Chondrocyte (in vitro differentiated cells): ENCODE results near the gene PLPP3. TPM values are rescaled to one million over a fixed set of nuclear protein-coding genes. Genes with fewer than 3 reads are reported as not detected.
A peak's percentile ranks its signal among the peaks of the same experiment; 100 is the strongest.

Experiments
- DNase-seq: peaks from one replicate; pipeline ENCODE4 v3.0.0; 2021; ENCODE audit warnings: mixed read lengths, low spot score
- H3K27ac Mint-ChIP-seq: one replicate; pipeline ENCODE4 v1.8.0; 2021; ENCODE audit warnings: mild to moderate bottlenecking, moderate library complexity, mixed read lengths; ENCODE audit not compliant: unreplicated experiment
- H3K27me3 Mint-ChIP-seq: 2 replicates; pipeline ENCODE4 v1.8.0; 2021; ENCODE audit warnings: low read depth, mixed read lengths
- H3K36me3 Mint-ChIP-seq: 2 replicates; pipeline ENCODE4 v1.8.0; 2021; ENCODE audit warnings: low read depth, mixed read lengths
- H3K4me1 Mint-ChIP-seq: 2 replicates; pipeline ENCODE4 v1.8.0; 2021; ENCODE audit warnings: low read depth, mild to moderate bottlenecking, mixed read lengths
- H3K4me3 Mint-ChIP-seq: one replicate; pipeline ENCODE4 v1.8.0; 2021; ENCODE audit warnings: mild to moderate bottlenecking, moderate library complexity, mixed read lengths; ENCODE audit not compliant: unreplicated experiment
- H3K9me3 Mint-ChIP-seq: 2 replicates; pipeline ENCODE4 v1.8.0; 2021; ENCODE audit warnings: low read depth, mixed read lengths
- CTCF ChIP-seq: fragments of 200-600 bp; sonication (generic); IDR thresholded peaks from 2 replicates; pipeline ENCODE4 v1.5.0; 2021; ENCODE audit warnings: antibody characterized with exemption, mild to moderate bottlenecking, moderate library complexity
- total RNA-seq: library from RNA; stranded (reverse); gene quantifications from 3 replicates; pipeline ENCODE4 v1.2.1, GENCODE V29; 2021

PLPP3 gene
- total RNA-seq, 1 donor from 2014 or later, result 20.5 TPM

- TF ChIP-seq CTCF, result no peak
- Mint-ChIP-seq H3K27ac (no peak overlapping the region), H3K9me3 (no peaks in the 10 kb centered on the region), H3K27me3 (no peaks in the 10 kb centered on the region), H3K4me1 (peaks cover 28% of the 10 kb centered on the region), H3K36me3 (peaks cover 3% of the 10 kb centered on the region), H3K4me3 (no peak overlapping the region)
- DNase-seq, result no peak
These were observed 17.9 kb downstream of the PLPP3 start for GRCh38 chr1:56561227-56562019.

- Mint-ChIP-seq H3K4me1 (peaks cover 25% of the 10 kb centered on the region), H3K36me3 (peaks cover 3% of the 10 kb centered on the region), H3K9me3 (no peaks in the 10 kb centered on the region), H3K27me3 (no peaks in the 10 kb centered on the region), H3K4me3 (no peak overlapping the region), H3K27ac (no peak overlapping the region)
- TF ChIP-seq CTCF, result no peak
- no peak for DNase-seq
These were observed 21.6 kb downstream of the PLPP3 start for GRCh38 chr1:56557746-56558145.

GRCh38 chr1:56555448-56555847, 23.9 kb downstream of the PLPP3 start:
- Mint-ChIP-seq H3K4me1 (peaks cover 25% of the 10 kb centered on the region), H3K9me3 (no peaks in the 10 kb centered on the region), H3K4me3 (no peak overlapping the region), H3K36me3 (peaks cover 3% of the 10 kb centered on the region), H3K27ac (no peak overlapping the region), H3K27me3 (no peaks in the 10 kb centered on the region)
- DNase-seq, result no peak
- TF ChIP-seq CTCF, result no peak

- Mint-ChIP-seq H3K4me1 (peaks cover 28% of the 10 kb centered on the region), H3K4me3 (no peak overlapping the region), H3K27ac (peak overlapping the region; percentile 3), H3K36me3 (no peaks in the 10 kb centered on the region), H3K9me3 (no peaks in the 10 kb centered on the region), H3K27me3 (no peaks in the 10 kb centered on the region)
- TF ChIP-seq CTCF, result no peak
- DNase-seq, result no peak
These were observed 26.3 kb downstream of the PLPP3 start for GRCh38 chr1:56553046-56553445.

- Mint-ChIP-seq H3K9me3 (no peaks in the 10 kb centered on the region), H3K27me3 (no peaks in the 10 kb centered on the region), H3K4me1 (peaks cover 25% of the 10 kb centered on the region), H3K36me3 (no peaks in the 10 kb centered on the region), H3K27ac (no peak overlapping the region), H3K4me3 (no peak overlapping the region)
- no peak for TF ChIP-seq CTCF
- DNase-seq, result no peak
These were observed 27.0 kb downstream of the PLPP3 start for GRCh38 chr1:56552349-56552748.
